ENCODE measurements around the gene CFAP157. TPM values are rescaled to one million over a fixed set of nuclear protein-coding genes. Genes with fewer than 3 reads are reported as not detected.

Gene CFAP157
- total and polyA plus RNA-seq, 2 donors (not counting 3 experiments of a cell fraction or from before 2014, with no cell fraction given), result 0.03 TPM; not detected in 1

- H4K20me1 ChIP-seq (replicated peaks; ENCODE audit: control insufficient read depth, extremely low read depth, insufficient read depth, low read length), result no peaks in the 10 kb centered on the region
- DNase-seq (ENCODE audit: low read depth, low spot score) (no peak), FAIRE-seq (no peak)
- H3K9me1 ChIP-seq (replicated peaks; ENCODE audit: control insufficient read depth, extremely low read depth, insufficient read depth, low read length), result no peaks in the 10 kb centered on the region
- H3K36me3 ChIP-seq (ENCODE audit: control insufficient read depth in 2 of 2, extremely low read depth in 1 of 2, insufficient read depth in 2 of 2, low read length in 2 of 2), result peaks cover 0 to 12% of the 10 kb centered on the region in 2 experiments
- no peak overlapping the region for H3K27ac ChIP-seq (ENCODE audit: insufficient read depth, low read depth, low read length)
- peaks cover 12% of the 10 kb centered on the region for H3K4me1 ChIP-seq (ENCODE audit: control insufficient read depth, extremely low read depth, insufficient read depth, low read length)
- no peak overlapping the region for H3K4me2 ChIP-seq (ENCODE audit: insufficient read depth, low read length)
- H3K79me2 ChIP-seq (ENCODE audit: control insufficient read depth, insufficient read depth, low read length), result peaks cover 2% of the 10 kb centered on the region
- no peak overlapping the region for H3K4me3 ChIP-seq (replicated peaks in 1 of 3; ENCODE audit: insufficient read depth in 1 of 3, low read depth in 1 of 3, low read length in 3 of 3)
- no peaks in the 10 kb centered on the region for H3K9me3 ChIP-seq (replicated peaks; ENCODE audit: control insufficient read depth, insufficient read depth, low read length)
- BruUV-seq (replicated peaks), result no TSS peak
- H2AFZ ChIP-seq (ENCODE audit: low read depth, low read length), result no peak overlapping the region
- TF ChIP-seq EZH2 (IDR thresholded peaks at IDR 0.05; ENCODE audit: borderline replicate concordance, low read depth, low read length, severe bottlenecking) (no peak), FOS (IDR thresholded peaks at IDR 0.05; ENCODE audit: borderline replicate concordance, insufficient read depth, low read length) (no peak), CTCF (IDR thresholded peaks at IDR 0.05; ENCODE audit: extremely low read depth in 1 of 2, insufficient read depth in 1 of 2, low read depth in 1 of 2, low read length in 2 of 2) (no peak), MAX (IDR thresholded peaks at IDR 0.05; ENCODE audit: insufficient read depth, insufficient read length) (no peak), GATA2 (IDR thresholded peaks at IDR 0.05; ENCODE audit: insufficient read depth, insufficient read length, low read depth, low read length) (no peak), POLR2AphosphoS5 (IDR thresholded peaks at IDR 0.05; ENCODE audit: insufficient read depth, low read depth, low read length) (no peak), JUN (IDR thresholded peaks at IDR 0.05; ENCODE audit: borderline replicate concordance, insufficient read depth, insufficient read length, low read depth) (no peak), MYC (IDR thresholded peaks at IDR 0.05; ENCODE audit: low read depth, low read length) (no peak), POLR2A (IDR thresholded peaks at IDR 0.05; ENCODE audit: low read depth, low read length) (no peak)
- no peak overlapping the region for H3K9ac ChIP-seq (replicated peaks; ENCODE audit: extremely low read depth, insufficient read depth, low read length)
- CTCF ChIA-PET, result interaction anchor here (1.5 kb wide), 1 partner anchor 143 kb away, joined by 4 read pairs; no protein-coding TSS in a partner anchor
- dilution Hi-C loops (cut with MboI; ENCODE audit: extremely low pct_ligation_motif_present, low sequenced_read_pairs) (no loop called here), intact Hi-C loops (cut with micrococcal nuclease) (no loop called here)
- POLR2A ChIA-PET, result interaction anchor here (0.5 kb wide), 1 partner anchor 25 kb away, joined by 5 read pairs; no protein-coding TSS in a partner anchor
- no peaks in the 10 kb centered on the region for H3K27me3 ChIP-seq (ENCODE audit: control insufficient read depth in 2 of 2, insufficient read depth in 2 of 2, low read length in 2 of 2)
These were observed 25.1 kb downstream of the CFAP157 start for GRCh38 chr9:127731938-127732337.

Data from endothelial cell of umbilical vein (primary cell).